Measurements from ENCODE around the gene MUC2. TPM values are rescaled to one million over a fixed set of nuclear protein-coding genes. Genes with fewer than 3 reads are reported as not detected.

The MUC2 gene
- total RNA-seq, 1 donor from 2014 or later = not detected

Other genes with a start within 250 kb of the MUC2 start
- 18.9 TPM for gene CRACR2B, start 247.0 kb upstream of the MUC2 start, total RNA-seq
- gene CD151, start 241.9 kb upstream of the MUC2 start, total RNA-seq = 405 TPM
- gene POLR2L, start 232.3 kb upstream of the MUC2 start, total RNA-seq = 267 TPM
- gene TSPAN4, start 232.0 kb upstream of the MUC2 start, total RNA-seq = 40.5 TPM
- gene CHID1, start 164.1 kb upstream of the MUC2 start, total RNA-seq = 48.3 TPM
- gene AP2A2, start 149.0 kb upstream of the MUC2 start, total RNA-seq = 53.5 TPM
- gene MUC6, start 38.2 kb upstream of the MUC2 start, total RNA-seq = not detected
- not detected for gene MUC5AC, start 83.1 kb downstream of the MUC2 start, total RNA-seq
- not detected for gene MUC5B, start 148.2 kb downstream of the MUC2 start, total RNA-seq
- 49.9 TPM for gene TOLLIP, start 234.8 kb downstream of the MUC2 start, total RNA-seq

Data from Right ventricle myocardium superior (tissue), 1 donor.